Mesenchymal stem cell (in vitro differentiated cells and primary cell): Measurements from ENCODE around the gene ILRUN. TPM values are rescaled to one million over a fixed set of nuclear protein-coding genes. Genes with fewer than 3 reads are reported as not detected.
A peak's percentile ranks its signal among the peaks of the same experiment; 100 is the strongest.
"Not testable (repeated sequence)": the region's sequence is repeated elsewhere in the genome, so short reads cannot be mapped to it uniquely, and the experiment has no call there.

Experiments used
- DNase-seq: peaks from one replicate; pipeline ENCODE4 v3.0.0-alpha.2; 2013
- H2AFZ ChIP-seq: one replicate; pipeline ENCODE4 v1.6.1; 2013; ENCODE audit warnings: low read depth, mild to moderate bottlenecking, control low read depth, inconsistent platforms, low read length, moderate library complexity
- H2AK5ac ChIP-seq: 2 replicates; pipeline ENCODE4 v1.6.1; 2013; ENCODE audit warnings: low read length, moderate library complexity, mild to moderate bottlenecking, inconsistent platforms; ENCODE audit not compliant: severe bottlenecking
- H2BK120ac ChIP-seq: one replicate; pipeline ENCODE4 v1.6.1; 2013; ENCODE audit warnings: low read depth, mild to moderate bottlenecking, inconsistent platforms, low read length, moderate library complexity
- H2BK12ac ChIP-seq, 2 experiments: one replicate each; pipeline ENCODE4 v1.6.1; 2013; ENCODE audit warnings: inconsistent platforms in 2 of 2, low read length in 2 of 2, mild to moderate bottlenecking in 2 of 2, moderate library complexity in 2 of 2, control low read depth in 1 of 2
- H2BK15ac ChIP-seq: one replicate; pipeline ENCODE4 v1.6.1; 2013; ENCODE audit warnings: mild to moderate bottlenecking, low read depth, inconsistent platforms; ENCODE audit not compliant: poor library complexity, severe bottlenecking
- H2BK5ac ChIP-seq: 2 replicates; pipeline ENCODE4 v1.6.1; 2013; ENCODE audit warnings: low read depth, mild to moderate bottlenecking, low read length, control low read depth, inconsistent platforms; ENCODE audit not compliant: poor library complexity, severe bottlenecking
- H3K14ac ChIP-seq, 2 experiments: one replicate each; pipeline ENCODE4 v1.6.1; 2013; ENCODE audit warnings: inconsistent platforms in 2 of 2, low read length in 2 of 2, control low read depth in 1 of 2, mild to moderate bottlenecking in 1 of 2, moderate library complexity in 1 of 2
- H3K18ac ChIP-seq, 2 experiments: one replicate each; pipeline ENCODE4 v1.6.1; 2013; ENCODE audit warnings: inconsistent platforms in 2 of 2, low read length in 2 of 2, control low read depth in 1 of 2, low read depth in 1 of 2, mild to moderate bottlenecking in 1 of 2
- H3K23ac ChIP-seq, 2 experiments: one replicate each; pipeline ENCODE4 v1.6.1; 2013; ENCODE audit warnings: inconsistent platforms in 2 of 2, low read length in 2 of 2, mild to moderate bottlenecking in 2 of 2, moderate library complexity in 2 of 2, control low read depth in 1 of 2
- H3K27ac ChIP-seq: 2 replicates; pipeline ENCODE4 v1.5.1; 2013; ENCODE audit warnings: mild to moderate bottlenecking, moderate library complexity, low read length, control low read depth, inconsistent platforms; ENCODE audit not compliant: poor library complexity, severe bottlenecking
- H3K27me3 ChIP-seq, 2 experiments: 2 replicates each; pipeline versions ENCODE4 v1.6.1 to v1.7.0; 2013; ENCODE audit warnings: low read length in 2 of 2, mild to moderate bottlenecking in 2 of 2, moderate library complexity in 2 of 2, control low read depth in 1 of 2, inconsistent platforms in 1 of 2; ENCODE audit not compliant: control insufficient read depth in 1 of 2, insufficient read depth in 1 of 2
- H3K36me3 ChIP-seq, 2 experiments: 2 replicates each; pipeline versions ENCODE4 v1.6.1 to v1.7.0; 2013; ENCODE audit warnings: low read length in 2 of 2, control low read depth in 1 of 2, inconsistent platforms in 1 of 2, low read depth in 1 of 2, mild to moderate bottlenecking in 1 of 2; ENCODE audit not compliant: insufficient read depth in 2 of 2, control insufficient read depth in 1 of 2
- H3K4ac ChIP-seq, 2 experiments: one replicate each; pipeline ENCODE4 v1.6.1; 2013; ENCODE audit warnings: inconsistent platforms in 2 of 2, low read length in 2 of 2, mild to moderate bottlenecking in 2 of 2, moderate library complexity in 2 of 2, control low read depth in 1 of 2, low read depth in 1 of 2
- H3K4me1 ChIP-seq: 2 replicates; pipeline ENCODE4 v1.6.1; 2013; ENCODE audit warnings: low read depth, low read length, control low read depth; ENCODE audit not compliant: control insufficient read depth, insufficient read depth
- H3K4me2 ChIP-seq: 2 replicates; pipeline ENCODE4 v1.6.1; 2013; ENCODE audit warnings: low read length, mild to moderate bottlenecking, inconsistent platforms; ENCODE audit not compliant: poor library complexity, severe bottlenecking
- H3K4me3 ChIP-seq, 2 experiments: 2 replicates each; pipeline versions ENCODE4 v1.5.1 to v1.7.0; 2013; ENCODE audit warnings: low read length in 2 of 2, mild to moderate bottlenecking in 2 of 2, control low read depth in 1 of 2, low read depth in 1 of 2; ENCODE audit not compliant: insufficient read depth in 1 of 2
- H3K79me1 ChIP-seq: replicated peaks from 2 replicates; pipeline ENCODE4 v1.6.1; 2013; ENCODE audit warnings: mild to moderate bottlenecking, control low read depth, low read length, inconsistent platforms; ENCODE audit not compliant: poor library complexity, severe bottlenecking
- H3K9ac ChIP-seq: 2 replicates; pipeline ENCODE4 v1.7.0; 2013; ENCODE audit warnings: mild to moderate bottlenecking, low read length, moderate library complexity
- H3K9me3 ChIP-seq: 2 replicates; pipeline ENCODE4 v1.7.0; 2013; ENCODE audit warnings: mild to moderate bottlenecking, low read length; ENCODE audit not compliant: control insufficient read depth
- H4K8ac ChIP-seq: one replicate; pipeline ENCODE4 v1.6.1; 2013; ENCODE audit warnings: inconsistent platforms, mild to moderate bottlenecking, low read length, moderate library complexity
- H4K91ac ChIP-seq: one replicate; pipeline ENCODE4 v1.6.1; 2013; ENCODE audit warnings: mild to moderate bottlenecking, low read length, inconsistent platforms
- WGBS: methylation state at CpG from one replicate; pipeline ENCODE4 v1.1.7; 2013; ENCODE audit warnings: mixed read lengths; 5-methylcytosine and 5-hydroxymethylcytosine counted together
- polyA plus RNA-seq, 2 experiments: library from polyadenylated mRNA; stranded (reverse); fragments of 200-250 nt; gene quantifications; one replicate each; pipeline ENCODE4 v1.2.3, GENCODE V29; 2013

ILRUN gene
- 36.6 TPM for polyA plus RNA-seq (2013, experiment 1 of 2)
- polyA plus RNA-seq (2013, experiment 2 of 2): 37.6 TPM

- H4K8ac ChIP-seq: peak within 1 kb of the TSS; percentile 98
- peak within 1 kb of the TSS; percentile 87 to 99 for H3K4me3 ChIP-seq
- peak within 1 kb of the TSS; percentile 72 to 89 for H3K4ac ChIP-seq
- H2AFZ ChIP-seq: peak within 1 kb of the TSS; percentile 72
- peaks cover 2% of the 10 kb centered on the region for H3K79me1 ChIP-seq
- peak within 1 kb of the TSS; percentile 42 for H2BK120ac ChIP-seq
- WGBS: 13% methylated on average over 24 of the region's 49 CpGs
- peak within 1 kb of the TSS; percentile 98 for H3K9ac ChIP-seq
- H4K91ac ChIP-seq: peak within 1 kb of the TSS; percentile 74
- peak within 1 kb of the TSS; percentile 53 for H2BK5ac ChIP-seq
- peak within 1 kb of the TSS; percentile 88 to 92 for H3K18ac ChIP-seq
- peak within 1 kb of the TSS; percentile 73 for H2BK15ac ChIP-seq
- no peaks in the 10 kb centered on the region for H3K9me3 ChIP-seq
- peaks cover 5% of the 10 kb centered on the region for H3K4me1 ChIP-seq
- H3K27ac ChIP-seq: peak within 1 kb of the TSS; percentile 49
- H2BK12ac ChIP-seq: peak within 1 kb of the TSS in 1 of 2 experiments; percentile 89
- H3K23ac ChIP-seq: peak within 1 kb of the TSS in 1 of 2 experiments; percentile 90
- H3K36me3 ChIP-seq: no peaks in the 10 kb centered on the region
- DNase-seq: peak; percentile 94
- H3K4me2 ChIP-seq: peak within 1 kb of the TSS; percentile 56
- H3K14ac ChIP-seq: peak within 1 kb of the TSS; percentile 82 to 98
- H3K27me3 ChIP-seq: no peaks in the 10 kb centered on the region
- no peak within 1 kb of the TSS for H2AK5ac ChIP-seq
Observed at GRCh38 chr6:34696739-34697543, at the start of gene ILRUN. TSS of gene ILRUN (minus strand) at chr6:34696767. CDS start at chr6:34696603, 164 bp downstream.

DNA sequence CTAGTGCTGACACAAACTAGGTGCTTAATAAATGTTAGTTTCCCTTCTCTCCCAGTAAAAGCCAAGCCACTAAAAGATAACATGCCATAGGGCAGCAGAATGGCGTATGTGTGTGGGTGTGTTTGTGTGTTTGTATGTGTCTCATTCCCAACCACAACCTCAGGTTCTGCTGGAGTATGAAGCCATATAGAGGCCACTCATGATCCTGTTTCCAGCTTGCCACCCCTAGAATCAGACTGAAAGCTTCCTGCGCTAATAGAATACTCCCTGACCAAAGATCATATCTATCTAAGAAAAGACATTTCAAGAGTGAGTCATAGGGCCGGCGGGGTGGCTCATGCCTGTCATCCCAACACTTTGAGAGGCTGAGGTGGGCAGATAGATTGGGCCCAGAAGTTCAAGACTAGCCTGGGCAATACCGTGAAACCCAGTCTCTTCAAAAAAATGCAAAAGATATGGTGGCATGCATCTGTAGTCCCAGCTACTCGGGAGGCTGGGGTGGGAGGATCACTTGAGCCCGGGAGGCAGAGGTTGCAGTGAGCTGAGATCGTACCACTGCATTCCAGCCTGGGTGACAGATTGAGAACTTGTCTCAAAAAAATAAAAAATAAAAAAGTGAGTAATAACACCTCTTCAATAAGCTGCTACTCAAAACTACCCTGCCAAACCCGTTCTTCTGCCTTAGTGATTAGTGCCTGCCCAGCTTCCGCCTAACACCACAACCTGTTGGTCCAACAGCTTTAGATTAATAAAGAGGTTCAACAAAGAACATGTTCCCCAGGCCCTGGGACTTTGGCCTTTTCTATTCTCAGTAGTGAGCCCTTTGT, 48.9 kb upstream of the ILRUN start:
- no peak overlapping the region for H3K18ac ChIP-seq
- H3K36me3 ChIP-seq: no peaks in the 10 kb centered on the region
- no peaks in the 10 kb centered on the region for H3K9me3 ChIP-seq
- peaks cover 0 to 4% of the 10 kb centered on the region in 2 experiments for H3K27me3 ChIP-seq
- no peak overlapping the region for H2BK12ac ChIP-seq
- peak; percentile 30 for DNase-seq
- H2BK5ac ChIP-seq: no peak overlapping the region
- H3K27ac ChIP-seq: no peak overlapping the region
- no peak overlapping the region for H3K4me3 ChIP-seq
- H3K23ac ChIP-seq: no peak overlapping the region
- H3K79me1 ChIP-seq: no peaks in the 10 kb centered on the region
- no peaks in the 10 kb centered on the region for H3K4me1 ChIP-seq
- no peak overlapping the region for H4K8ac ChIP-seq
- H3K9ac ChIP-seq: no peak overlapping the region
- H2AK5ac ChIP-seq: no peak overlapping the region
- H4K91ac ChIP-seq: no peak overlapping the region
- 87% methylated on average over 8 of the region's 10 CpGs for WGBS
- H2BK15ac ChIP-seq: no peak overlapping the region
- no peak overlapping the region for H2BK120ac ChIP-seq
- no peak overlapping the region for H2AFZ ChIP-seq
- no peak overlapping the region for H3K4ac ChIP-seq
- H3K14ac ChIP-seq: no peak overlapping the region
- H3K4me2 ChIP-seq: no peak overlapping the region

DNA sequence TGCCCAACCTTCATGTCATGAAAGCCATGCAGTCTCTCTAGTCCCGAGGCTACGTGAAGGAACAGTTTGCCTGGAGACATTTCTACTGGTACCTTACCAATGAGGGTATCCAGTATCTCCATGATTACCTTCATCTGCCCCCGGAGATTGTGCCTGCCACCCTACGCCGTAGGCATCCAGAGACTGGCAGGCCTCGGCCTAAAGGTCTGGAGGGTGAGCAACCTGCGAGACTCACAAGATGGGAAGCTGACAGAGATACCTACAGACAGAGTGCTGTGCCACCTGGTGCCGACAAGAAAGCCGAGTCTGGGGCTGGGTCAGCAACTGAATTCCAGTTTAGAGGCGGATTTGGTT, 47.7 kb upstream of the ILRUN start:
- not testable (repeated sequence) for H3K79me1 ChIP-seq, H3K27me3 ChIP-seq, H2BK12ac ChIP-seq, H3K23ac ChIP-seq, H3K9me3 ChIP-seq, H3K36me3 ChIP-seq, H4K8ac ChIP-seq, H2AFZ ChIP-seq, H2BK120ac ChIP-seq, H2AK5ac ChIP-seq, H3K4ac ChIP-seq, H3K9ac ChIP-seq, H3K27ac ChIP-seq, H3K4me2 ChIP-seq, H2BK15ac ChIP-seq, H2BK5ac ChIP-seq, H3K14ac ChIP-seq, DNase-seq, H4K91ac ChIP-seq, H3K4me3 ChIP-seq, H3K4me1 ChIP-seq, H3K18ac ChIP-seq
- WGBS: 94% methylated on average over 10 of the region's 10 CpGs
